ENCODE results near the gene CIAO2B.
"Not testable (repeated sequence)": the region's sequence is repeated elsewhere in the genome, so short reads cannot be mapped to it uniquely, and the experiment has no call there.

CIAO2B gene

GRCh38 chr16:66936889-66937554, 2.8 kb upstream of the CIAO2B start:
- DNase-seq (ENCODE audit: low spot score): no peak

GRCh38 chr16:66936462-66936861, 2.3 kb upstream of the CIAO2B start:
- DNase-seq (ENCODE audit: low spot score): no peak

- DNase-seq (ENCODE audit: low spot score): peak; percentile 11
These were observed 1.3 kb upstream of the CIAO2B start, which contains the start of gene CES2 for GRCh38 chr16:66935314-66936011. Gene CES2, plus strand, starts transcription at chr16:66935516. Its CDS starts 120 bp downstream, at chr16:66935636.

GRCh38 chr16:66934839-66935313, 674 bp upstream of the CIAO2B start:
- not testable (repeated sequence) for DNase-seq (ENCODE audit: low spot score)

GRCh38 chr16:66933776-66934137, 445 bp downstream of the CIAO2B start:
- DNase-seq (ENCODE audit: low spot score): no peak

GRCh38 chr16:66932076-66932475, 2.1 kb downstream of the CIAO2B start:
- DNase-seq (ENCODE audit: low spot score): no peak

GRCh38 chr16:66931665-66932064, 2.5 kb downstream of the CIAO2B start:
- DNase-seq (ENCODE audit: low spot score): no peak

- DNase-seq (ENCODE audit: low spot score): no peak
These were observed 4.0 kb downstream of the CIAO2B start for GRCh38 chr16:66930189-66930588.

- no peak for DNase-seq (ENCODE audit: low spot score)
These were observed 5.4 kb downstream of the CIAO2B start for GRCh38 chr16:66928702-66929388.

- DNase-seq (ENCODE audit: low spot score): no peak
These were observed 6.1 kb downstream of the CIAO2B start for GRCh38 chr16:66927918-66928649.

GRCh38 chr16:66926961-66927436, 7.2 kb downstream of the CIAO2B start:
- no peak for DNase-seq (ENCODE audit: low spot score)

- no peak for DNase-seq (ENCODE audit: low spot score)
These were observed 7.8 kb downstream of the CIAO2B start for GRCh38 chr16:66926171-66926947.

- DNase-seq (ENCODE audit: low spot score): no peak
These were observed 8.8 kb downstream of the CIAO2B start, which contains the start of gene RRAD for GRCh38 chr16:66925322-66925840. Gene RRAD, minus strand, starts transcription at chr16:66925535. Its CDS starts 356 bp downstream, at chr16:66925179.

GRCh38 chr16:66924527-66925321, 9.5 kb downstream of the CIAO2B start:
- no peak for DNase-seq (ENCODE audit: low spot score)

GRCh38 chr16:66923866-66924265, 10.3 kb downstream of the CIAO2B start:
- no peak for DNase-seq (ENCODE audit: low spot score)

GRCh38 chr16:66923247-66923731, 10.9 kb downstream of the CIAO2B start:
- no peak for DNase-seq (ENCODE audit: low spot score)

- DNase-seq (ENCODE audit: low spot score): no peak
These were observed 12.3 kb downstream of the CIAO2B start for GRCh38 chr16:66921729-66922450.

- no peak for DNase-seq (ENCODE audit: low spot score)
These were observed 13.1 kb downstream of the CIAO2B start for GRCh38 chr16:66920924-66921680.

GRCh38 chr16:66920299-66920590, 14.0 kb downstream of the CIAO2B start:
- no peak for DNase-seq (ENCODE audit: low spot score)

Data from kidney capillary endothelial cell (primary cell).